ENCODE data around the gene SRPK1.

GRCh38 chr6:35897036-35897435, 23.9 kb downstream of the SRPK1 start:
- TF ChIP-seq EZH2 (IDR thresholded peaks at IDR 0.05; ENCODE audit: borderline replicate concordance, low read depth, low read length, severe bottlenecking) (no peak), CTCF (IDR thresholded peaks at IDR 0.05; ENCODE audit: borderline replicate concordance, extremely low read depth, low read length, poor library complexity, severe bottlenecking) (no peak)
